ENCODE measurements around the gene PJA2.

DNA sequence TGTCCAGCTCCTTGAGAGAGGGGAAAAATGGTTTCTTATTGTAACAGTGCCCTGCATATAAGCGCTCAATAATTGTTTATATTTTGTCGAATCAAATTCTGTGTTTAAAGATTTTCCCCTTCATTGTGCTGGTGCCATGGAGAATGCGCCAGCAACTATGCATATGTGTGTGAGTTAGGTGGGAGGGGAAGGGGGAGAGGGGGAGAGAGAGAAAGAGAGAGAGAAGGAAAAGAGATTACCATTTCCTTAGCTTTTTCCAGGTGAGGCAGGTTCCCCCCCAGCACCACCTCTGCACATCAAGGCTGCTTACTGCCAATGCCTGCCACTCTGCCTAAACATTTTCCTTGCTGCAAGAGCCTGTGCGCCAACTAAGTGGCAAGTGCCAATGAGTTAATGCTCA is 111.0 kb downstream of the PJA2 start:
- TF ChIP-seq, protein P1, sequence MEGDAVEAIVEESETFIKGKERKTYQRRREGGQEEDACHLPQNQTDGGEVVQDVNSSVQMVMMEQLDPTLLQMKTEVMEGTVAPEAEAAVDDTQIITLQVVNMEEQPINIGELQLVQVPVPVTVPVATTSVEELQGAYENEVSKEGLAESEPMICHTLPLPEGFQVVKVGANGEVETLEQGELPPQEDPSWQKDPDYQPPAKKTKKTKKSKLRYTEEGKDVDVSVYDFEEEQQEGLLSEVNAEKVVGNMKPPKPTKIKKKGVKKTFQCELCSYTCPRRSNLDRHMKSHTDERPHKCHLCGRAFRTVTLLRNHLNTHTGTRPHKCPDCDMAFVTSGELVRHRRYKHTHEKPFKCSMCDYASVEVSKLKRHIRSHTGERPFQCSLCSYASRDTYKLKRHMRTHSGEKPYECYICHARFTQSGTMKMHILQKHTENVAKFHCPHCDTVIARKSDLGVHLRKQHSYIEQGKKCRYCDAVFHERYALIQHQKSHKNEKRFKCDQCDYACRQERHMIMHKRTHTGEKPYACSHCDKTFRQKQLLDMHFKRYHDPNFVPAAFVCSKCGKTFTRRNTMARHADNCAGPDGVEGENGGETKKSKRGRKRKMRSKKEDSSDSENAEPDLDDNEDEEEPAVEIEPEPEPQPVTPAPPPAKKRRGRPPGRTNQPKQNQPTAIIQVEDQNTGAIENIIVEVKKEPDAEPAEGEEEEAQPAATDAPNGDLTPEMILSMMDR (IDR thresholded peaks at IDR 0.05; ENCODE audit: insufficient read depth, low read length, poor library complexity, severe bottlenecking), result no peak
- no peak for TF ChIP-seq EZH2phosphoT487 (conservative IDR thresholded peaks at IDR 0.05; ENCODE audit: low read length)

Measured in SU-DHL-6 (cell line).